Brain pericyte (primary cell): Measurements from ENCODE around the gene ATP2C2.
"Not testable (repeated sequence)": the region's sequence is repeated elsewhere in the genome, so short reads cannot be mapped to it uniquely, and the experiment has no call there.

Experiments
- DNase-seq: peaks from one replicate; pipeline ENCODE4 v3.0.0-alpha.2; 2012; ENCODE audit warnings: low read depth, low spot score

The ATP2C2 gene

GRCh38 chr16:84340325-84341040, 27.9 kb upstream of the ATP2C2 start:
- DNase-seq: no peak

- no peak for DNase-seq
These were observed 26.6 kb upstream of the ATP2C2 start for GRCh38 chr16:84341528-84342295.

- not testable (repeated sequence) for DNase-seq
These were observed 24.5 kb upstream of the ATP2C2 start for GRCh38 chr16:84343800-84344199.

- no peak for DNase-seq
These were observed 23.6 kb upstream of the ATP2C2 start for GRCh38 chr16:84344781-84345180.

DNA sequence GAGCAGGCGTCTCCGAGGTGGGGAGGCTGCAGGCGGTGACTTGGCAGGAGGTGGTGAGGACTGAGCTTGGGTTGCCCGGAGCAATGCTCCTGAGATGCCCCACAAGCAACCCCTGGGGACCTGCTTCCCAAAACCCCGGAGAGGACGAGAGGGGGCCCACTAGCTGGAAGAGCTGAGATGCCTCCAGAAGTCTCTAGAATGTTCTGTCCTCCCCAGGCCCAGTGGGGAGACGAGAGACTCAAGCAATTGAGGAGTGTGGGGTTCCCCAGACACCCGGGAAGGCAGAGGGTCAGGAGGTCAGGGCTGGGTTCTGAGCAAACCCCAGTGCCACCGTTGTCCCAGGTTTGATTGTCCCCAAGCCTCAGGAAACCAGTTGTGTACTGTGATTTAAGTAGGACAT, 21.2 kb upstream of the ATP2C2 start:
- DNase-seq: no peak

- no peak for DNase-seq
These were observed 19.9 kb upstream of the ATP2C2 start for GRCh38 chr16:84348386-84348888.

DNA sequence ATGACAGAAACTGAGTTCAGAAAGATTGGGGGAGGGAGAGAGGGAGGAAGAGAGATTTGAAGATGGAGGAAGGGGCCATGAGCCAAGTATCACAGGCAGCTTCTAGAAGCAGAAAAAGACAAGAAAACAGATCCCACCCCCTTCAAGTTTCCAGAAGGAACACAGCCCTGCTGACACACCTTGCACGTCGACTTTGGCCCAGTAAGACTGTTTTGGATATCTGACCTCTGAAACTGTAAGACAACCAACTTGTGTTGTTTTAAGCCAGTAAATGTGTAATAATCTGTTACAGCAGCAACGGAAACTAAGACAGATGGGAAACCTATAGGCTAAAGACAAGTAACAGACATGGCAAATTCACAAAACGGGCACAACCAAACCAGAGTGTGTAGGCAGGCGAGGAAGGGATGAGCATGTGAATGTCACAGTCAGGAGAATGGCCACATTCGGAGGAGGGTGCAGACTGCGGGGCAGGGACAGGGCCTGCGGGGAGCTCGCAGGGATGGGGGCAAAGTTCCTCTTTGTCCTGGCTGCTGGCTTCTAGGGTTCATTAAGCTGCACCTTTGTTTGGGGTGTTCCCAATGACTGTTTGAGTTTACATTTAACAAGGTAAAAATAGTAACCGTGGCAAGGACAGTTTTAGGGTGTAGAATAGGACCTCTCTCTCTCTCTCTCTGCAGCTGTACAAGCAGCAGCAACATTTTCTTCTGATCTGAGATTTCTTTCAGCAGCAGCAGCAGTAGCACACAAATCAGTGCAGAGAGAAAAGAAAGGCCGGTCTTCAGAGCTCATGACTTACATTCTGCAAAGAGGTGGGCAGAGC, 18.3 kb upstream of the ATP2C2 start:
- DNase-seq: no peak

GRCh38 chr16:84350685-84351400, 17.5 kb upstream of the ATP2C2 start:
- DNase-seq: no peak

DNA sequence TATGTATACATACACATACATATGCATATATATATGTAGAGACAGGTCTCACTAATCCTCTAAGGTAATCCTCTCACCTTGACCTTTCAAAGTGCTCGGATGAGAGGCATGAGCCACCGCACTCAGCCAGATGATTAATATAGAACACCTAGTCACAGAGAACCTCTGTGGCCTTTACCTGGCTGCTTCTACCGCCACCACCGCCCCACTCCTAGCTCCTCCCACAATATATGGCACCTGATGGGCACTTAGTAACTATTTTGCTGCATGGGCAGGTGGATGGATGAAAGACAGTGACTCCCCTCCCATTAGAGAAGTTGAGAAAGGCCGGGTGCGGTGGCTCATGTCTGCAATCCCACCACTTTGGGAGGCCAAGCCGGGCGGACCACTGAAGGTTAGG, 16.7 kb upstream of the ATP2C2 start:
- DNase-seq: no peak

DNA sequence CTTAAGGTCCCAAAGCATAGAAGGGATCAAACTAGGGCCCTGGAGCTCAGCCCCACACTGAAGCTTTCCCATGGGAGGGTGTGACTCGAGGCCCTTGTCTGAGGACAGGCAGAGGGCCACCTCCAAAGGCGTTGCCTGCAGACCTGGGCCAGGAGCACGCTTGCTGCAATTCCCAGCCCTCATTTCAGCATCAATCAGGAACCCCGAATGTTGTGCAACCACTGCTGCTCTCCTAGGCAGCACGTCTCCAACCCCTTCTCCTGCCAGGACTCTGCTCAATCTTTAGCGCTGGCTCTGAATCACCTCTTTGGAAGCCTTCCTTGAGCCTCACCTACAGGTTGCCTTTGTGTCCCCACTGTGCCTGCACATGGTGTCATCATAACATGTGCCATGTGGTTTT, 14.0 kb upstream of the ATP2C2 start:
- DNase-seq: no peak

- DNase-seq: no peak
These were observed 13.2 kb upstream of the ATP2C2 start for GRCh38 chr16:84355149-84355548.

- no peak for DNase-seq
These were observed 12.2 kb upstream of the ATP2C2 start for GRCh38 chr16:84356176-84356575.

DNA sequence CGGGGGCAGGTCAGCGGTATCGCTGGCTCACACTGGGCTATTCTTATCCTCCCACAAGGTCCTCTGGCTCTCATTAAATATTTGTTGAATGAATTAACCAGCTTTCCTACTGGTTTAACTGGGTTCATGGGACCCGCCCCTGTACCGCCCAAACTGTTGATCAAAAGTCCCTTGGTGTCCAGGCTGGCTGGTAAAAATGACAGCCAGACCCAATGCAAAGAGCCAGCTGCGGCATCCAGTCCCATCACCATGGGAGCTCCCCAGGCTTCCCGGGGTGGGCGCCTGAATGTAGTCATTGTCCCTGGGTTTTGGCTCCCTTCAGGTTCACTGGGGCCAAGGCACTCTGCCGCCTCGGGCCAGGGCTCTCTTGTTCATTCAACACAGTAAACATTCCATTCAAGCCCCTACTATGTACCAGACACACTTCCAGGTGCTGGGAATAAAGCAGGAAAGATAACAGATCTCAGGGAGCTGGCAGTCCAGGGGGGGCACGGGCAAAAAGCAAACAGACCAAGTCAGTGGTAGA, 11.7 kb upstream of the ATP2C2 start:
- no peak for DNase-seq

DNA sequence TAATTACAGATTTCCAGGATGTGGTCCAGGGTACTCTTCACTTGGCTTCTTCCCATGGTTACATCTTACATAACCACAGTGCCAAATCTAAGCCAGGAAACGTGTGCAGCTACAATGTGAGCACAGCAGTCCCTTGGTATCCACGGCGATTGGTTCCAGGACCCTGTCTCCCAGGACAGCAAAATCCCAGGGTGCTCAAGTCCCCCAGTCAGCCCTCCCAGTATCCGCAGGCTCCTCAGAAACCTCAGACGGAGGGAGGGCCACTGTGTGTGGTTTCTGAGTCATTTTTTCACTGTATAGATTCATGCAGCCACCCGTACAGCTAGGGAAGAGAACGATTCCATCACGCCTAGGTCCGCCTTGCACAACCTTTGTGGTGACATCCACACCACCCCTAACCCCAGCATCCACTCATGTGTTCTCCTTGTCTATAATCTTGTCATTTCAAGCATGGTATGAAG, 11.1 kb upstream of the ATP2C2 start:
- no peak for DNase-seq

- DNase-seq: no peak
These were observed 9.6 kb upstream of the ATP2C2 start for GRCh38 chr16:84358601-84359295.

DNA sequence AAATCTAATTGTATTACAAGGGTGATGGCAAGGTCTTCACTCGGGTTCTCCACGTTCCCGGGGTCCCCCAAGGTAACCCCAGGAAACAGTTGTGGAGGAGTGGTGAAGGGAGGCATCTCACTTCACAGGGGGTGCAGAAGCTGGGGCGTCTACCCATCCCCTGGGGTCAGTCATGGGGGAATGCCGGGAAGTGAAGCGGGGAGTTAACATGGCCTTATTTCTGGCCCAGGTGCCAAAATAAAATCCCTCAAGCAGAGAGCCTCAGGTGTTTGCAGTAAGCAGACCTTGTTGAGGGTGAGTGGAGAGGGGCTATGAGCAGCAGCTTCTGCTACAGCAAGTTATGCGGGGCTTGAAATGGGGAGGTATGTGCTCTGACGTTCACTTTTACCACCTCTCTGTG, 9.0 kb upstream of the ATP2C2 start:
- no peak for DNase-seq

- no peak for DNase-seq
These were observed 8.2 kb upstream of the ATP2C2 start for GRCh38 chr16:84360170-84360569.

- DNase-seq: no peak
These were observed 7.6 kb upstream of the ATP2C2 start for GRCh38 chr16:84360748-84361147.

DNA sequence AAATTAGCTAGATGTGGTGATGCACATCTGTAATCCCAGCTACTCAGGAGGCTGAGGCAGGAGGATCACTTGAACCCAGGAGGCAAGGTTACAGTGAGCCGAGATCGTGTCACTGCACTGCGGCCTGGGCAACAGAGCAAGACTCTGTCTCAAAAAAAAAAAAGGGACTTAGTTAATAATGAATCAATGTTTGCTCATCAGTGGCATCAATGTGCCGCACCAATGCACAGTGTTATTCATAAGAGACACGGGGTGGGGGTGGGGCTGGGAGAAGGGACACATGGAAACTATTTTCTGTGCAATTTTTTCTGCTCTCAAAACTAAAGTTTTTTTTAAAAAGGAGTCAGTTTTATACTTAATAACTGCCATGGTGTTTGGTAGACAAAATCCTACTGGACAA, 6.8 kb upstream of the ATP2C2 start:
- DNase-seq: no peak

GRCh38 chr16:84362471-84362941, 5.8 kb upstream of the ATP2C2 start:
- DNase-seq: no peak
